HG03442 (cell line): ENCODE results near the gene EPHA8.

Experiments
- ATAC-seq: cut with Tn5 transposase; IDR thresholded peaks from one replicate; pipeline ENCODE4 v1.9.1; 2021; ENCODE audit warnings: mild to moderate bottlenecking, moderate library complexity; ENCODE audit not compliant: unreplicated experiment

Gene EPHA8

GRCh38 chr1:22535399-22535798 is 27.9 kb upstream of the EPHA8 start:
- ATAC-seq = no peak

GRCh38 chr1:22536506-22536905 is 26.8 kb upstream of the EPHA8 start:
- no peak for ATAC-seq

GRCh38 chr1:22537441-22538139 is 25.7 kb upstream of the EPHA8 start:
- no peak for ATAC-seq

- no peak for ATAC-seq
Measured at GRCh38 chr1:22539510-22540118, 23.7 kb upstream of the EPHA8 start.

- ATAC-seq = no peak
Measured at GRCh38 chr1:22540337-22540736, 23.0 kb upstream of the EPHA8 start.

- no peak for ATAC-seq
Measured at GRCh38 chr1:22542886-22543285, 20.4 kb upstream of the EPHA8 start.

- ATAC-seq = no peak
Measured at GRCh38 chr1:22543679-22544078, 19.6 kb upstream of the EPHA8 start.

GRCh38 chr1:22544606-22545005 is 18.7 kb upstream of the EPHA8 start:
- ATAC-seq = no peak

GRCh38 chr1:22545141-22545540 is 18.1 kb upstream of the EPHA8 start:
- ATAC-seq = no peak

GRCh38 chr1:22547186-22547817 is 16.0 kb upstream of the EPHA8 start:
- no peak for ATAC-seq

- no peak for ATAC-seq
Measured at GRCh38 chr1:22547818-22548462, 15.3 kb upstream of the EPHA8 start.

- no peak for ATAC-seq
Measured at GRCh38 chr1:22550021-22550420, 13.3 kb upstream of the EPHA8 start.

GRCh38 chr1:22551591-22551990 is 11.7 kb upstream of the EPHA8 start:
- no peak for ATAC-seq

- ATAC-seq = no peak
Measured at GRCh38 chr1:22552021-22552420, 11.3 kb upstream of the EPHA8 start.

GRCh38 chr1:22553104-22553880 is 10.0 kb upstream of the EPHA8 start:
- no peak for ATAC-seq

- no peak for ATAC-seq
Measured at GRCh38 chr1:22553991-22554522, 9.2 kb upstream of the EPHA8 start.

GRCh38 chr1:22555371-22555656 is 8.0 kb upstream of the EPHA8 start:
- ATAC-seq = no peak

- ATAC-seq = no peak
Measured at GRCh38 chr1:22556391-22557104, 6.7 kb upstream of the EPHA8 start.

- ATAC-seq = no peak
Measured at GRCh38 chr1:22557341-22557950, 5.8 kb upstream of the EPHA8 start.
